C4-2B (cell line): ENCODE results near the gene VCPKMT.

Experiments
- CTCF ChIP-seq: fragments of 450-650 bp; conservative IDR thresholded peaks from 2 replicates; pipeline ENCODE4 v1.5.1; 2017; ENCODE audit warnings: mild to moderate bottlenecking
- ZFX ChIP-seq: fragments of 450-650 bp; IDR thresholded peaks from 2 replicates; pipeline ENCODE4 v1.6.1; 2017

DNA sequence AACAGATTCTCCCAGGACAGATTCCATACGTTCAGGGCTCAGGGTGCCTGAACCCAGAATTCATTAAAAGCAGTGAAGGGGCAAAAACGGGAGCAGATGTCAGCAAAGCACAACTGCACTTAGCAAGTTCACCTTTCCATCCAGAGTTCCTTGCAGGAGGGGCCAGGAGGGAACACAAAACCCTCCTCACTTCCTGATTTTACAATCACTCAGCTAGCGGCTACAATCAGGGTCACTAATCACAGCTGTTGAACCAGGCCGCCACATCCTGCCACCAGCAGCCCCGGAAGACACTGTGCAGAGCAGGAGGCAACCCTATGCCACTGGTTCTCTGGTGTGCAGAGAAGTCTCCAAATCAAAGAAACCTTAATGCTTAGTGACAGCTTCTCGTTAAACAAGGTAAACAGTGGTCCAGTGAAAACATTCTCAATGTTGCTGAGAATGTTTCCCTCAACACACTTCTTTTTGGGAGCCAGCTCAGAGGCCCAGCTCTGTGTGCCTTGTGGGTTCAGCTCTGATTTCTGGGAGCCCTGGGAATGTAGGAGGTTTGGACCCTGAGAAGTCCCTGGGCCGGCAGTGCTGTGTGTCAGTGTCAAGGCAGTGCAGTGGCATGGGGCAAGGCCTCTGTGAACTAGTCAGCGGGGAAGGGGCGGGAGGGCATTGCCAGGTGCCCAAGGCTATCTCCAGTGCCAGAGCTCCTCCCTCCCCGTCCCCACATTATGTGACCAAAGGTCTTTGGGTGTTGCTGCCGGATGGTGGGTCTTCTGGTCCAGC lies 54.5 kb downstream of the VCPKMT start:
- TF ChIP-seq ZFX (no peak), CTCF (no peak)
